AG04450 (cell line): ENCODE measurements around the gene SAMD11. TPM values are rescaled to one million over a fixed set of nuclear protein-coding genes. Genes with fewer than 3 reads are reported as not detected.

Experiments
- CTCF ChIA-PET: fragments of 300-600, 350-600 bp; formaldehyde crosslinking; extraction: SDS; loops from one replicate; lab custom pipeline; 2022; ENCODE audit warnings: antibody characterized with exemption, inconsistent platforms; lab: Charles Lee
- POLR2A ChIA-PET: fragments of 350-600 bp; formaldehyde crosslinking; extraction: SDS; loops from one replicate; lab custom pipeline; 2021; ENCODE audit warnings: antibody characterized with exemption, inconsistent platforms; lab: Yijun Ruan, JAX
- DNase-seq: peaks from one replicate; pipeline ENCODE4 v3.0.0-alpha.2; 2011; ENCODE audit warnings: low read depth, low spot score
- H3K27ac ChIP-seq: one replicate; pipeline ENCODE4 v1.5.1; 2012; ENCODE audit warnings: low read depth, low read length, control low read depth
- H3K27me3 ChIP-seq: one replicate; pipeline ENCODE4 v1.6.0; 2012; ENCODE audit warnings: low read length; ENCODE audit not compliant: control insufficient read depth, insufficient read depth
- H3K4me3 ChIP-seq: 2 replicates; pipeline ENCODE4 v1.5.1; 2011; ENCODE audit warnings: mild to moderate bottlenecking, low read depth, low read length, control low read depth
- H3K9me3 ChIP-seq: 2 replicates; pipeline ENCODE4 v1.5.1; 2012; ENCODE audit warnings: low read length; ENCODE audit not compliant: control insufficient read depth, insufficient read depth
- CTCF ChIP-seq: IDR thresholded peaks from 2 replicates; pipeline ENCODE4 v1.5.1; 2011; ENCODE audit warnings: low read depth, low read length, control low read depth, inconsistent platforms
- polyA plus RNA-seq: library from polyadenylated mRNA; depleted of rRNA; stranded (reverse); fragments of >200 nt; gene quantifications from 2 replicates; pipeline ENCODE4 v1.2.3, GENCODE V29; 2011

SAMD11 gene
- polyA plus RNA-seq, 1 experiment: 1.6 TPM

GRCh38 chr1:930633-931138 is 7.0 kb downstream of the SAMD11 start:
- ChIA-PET POLR2A (no interaction called here), CTCF (interaction anchor here (1.1 kb wide), 1 partner anchor 25 kb away, joined by 3 read pairs; no protein-coding TSS in a partner anchor)
- Histone ChIP-seq H3K27ac (no peak overlapping the region), H3K9me3 (no peaks in the 10 kb centered on the region; the same call in 1 of the 2 replicates), H3K4me3 (no peak overlapping the region), H3K27me3 (peaks cover 5% of the 10 kb centered on the region)
- TF ChIP-seq CTCF: no peak
- DNase-seq: no peak

GRCh38 chr1:931380-932172 is 7.9 kb downstream of the SAMD11 start:
- Histone ChIP-seq H3K27ac (no peak overlapping the region), H3K9me3 (no peaks in the 10 kb centered on the region; the same call in 1 of the 2 replicates), H3K4me3 (no peak overlapping the region), H3K27me3 (peaks cover 4% of the 10 kb centered on the region)
- POLR2A ChIA-PET: no interaction called here
- CTCF ChIA-PET: no interaction called here
- no peak for DNase-seq
- TF ChIP-seq CTCF: no peak

GRCh38 chr1:932173-932510 is 8.4 kb downstream of the SAMD11 start:
- H3K9me3 ChIP-seq: no peaks in the 10 kb centered on the region; the same call in 1 of the 2 replicates
- ChIA-PET POLR2A (no interaction called here), CTCF (no interaction called here)
- no peak for DNase-seq
- peaks cover 4% of the 10 kb centered on the region for H3K27me3 ChIP-seq
- H3K4me3 ChIP-seq: no peak overlapping the region
- no peak overlapping the region for H3K27ac ChIP-seq
- TF ChIP-seq CTCF: no peak

GRCh38 chr1:932776-933602 is 9.3 kb downstream of the SAMD11 start:
- Histone ChIP-seq H3K27ac (no peak overlapping the region), H3K9me3 (no peaks in the 10 kb centered on the region; the same call in 1 of the 2 replicates), H3K4me3 (no peak overlapping the region), H3K27me3 (peaks cover 4% of the 10 kb centered on the region)
- TF ChIP-seq CTCF: no peak
- DNase-seq: no peak
- ChIA-PET CTCF (no interaction called here), POLR2A (interaction anchor here (0.6 kb wide), 2 partner anchors 8 to 107 kb away, joined by 4 to 6 read pairs; no protein-coding TSS in a partner anchor)
